HG03439 (cell line): ENCODE measurements around the gene TUT7.
"Not testable (repeated sequence)": the region's sequence is repeated elsewhere in the genome, so short reads cannot be mapped to it uniquely, and the experiment has no call there.

ENCODE experiments used
- ATAC-seq: cut with Tn5 transposase; IDR thresholded peaks from one replicate; pipeline ENCODE4 v1.9.1; 2021; ENCODE audit warnings: mild to moderate bottlenecking, moderate library complexity; ENCODE audit not compliant: unreplicated experiment

The TUT7 gene

DNA sequence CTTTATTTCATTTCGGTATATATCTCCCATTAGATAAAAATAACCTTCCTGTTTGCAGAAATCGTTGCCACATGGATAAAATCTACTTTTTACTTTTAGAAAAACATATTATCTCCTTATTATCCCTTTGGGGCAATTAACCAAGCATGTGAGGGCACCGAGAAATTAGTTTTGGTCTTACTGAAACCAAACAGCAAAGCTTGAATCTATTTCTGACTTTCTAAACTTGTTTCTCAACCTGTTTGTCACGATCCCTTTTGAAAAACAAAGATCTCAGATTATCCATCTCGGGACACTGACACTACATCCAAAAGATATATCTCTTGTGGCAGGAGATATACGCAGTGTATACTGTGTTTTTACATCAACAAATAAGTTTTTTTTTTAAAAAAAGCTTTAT lies 2.3 kb downstream of the TUT7 start:
- no peak for ATAC-seq

DNA sequence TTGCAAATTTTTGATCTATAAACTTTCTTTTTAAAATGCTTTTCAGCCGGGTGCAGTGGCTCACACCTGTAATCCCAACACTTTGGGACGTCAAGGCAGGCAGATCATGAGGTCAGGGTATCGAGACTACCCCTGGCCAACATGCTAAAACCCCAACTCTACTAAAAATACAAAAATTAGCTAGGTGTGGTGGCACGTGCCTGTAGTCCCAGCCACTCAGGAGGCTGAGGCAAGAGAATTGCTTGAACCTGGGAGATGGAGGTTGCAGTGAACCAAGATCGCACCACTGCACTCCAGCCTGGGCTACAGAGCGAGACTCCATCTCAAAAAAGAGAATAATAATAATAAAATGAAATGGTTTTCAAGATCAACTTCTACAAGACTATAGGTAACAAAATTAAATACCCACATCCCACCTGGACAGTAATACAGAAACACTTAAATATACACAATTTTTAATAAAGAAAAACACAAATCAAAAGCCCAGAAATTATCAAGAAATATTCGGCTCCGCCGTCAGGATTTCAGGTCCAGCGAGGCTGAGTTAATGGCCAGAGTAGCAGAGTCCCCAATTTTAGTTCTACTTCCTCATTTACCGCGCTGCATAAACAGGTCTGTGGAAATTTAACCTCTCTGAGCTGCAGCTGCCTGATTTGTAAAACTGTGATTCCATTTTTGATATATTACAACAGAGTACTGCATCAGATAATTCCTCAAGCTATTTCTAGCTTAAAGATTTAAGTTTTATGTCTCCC lies 4.0 kb downstream of the TUT7 start:
- no peak for ATAC-seq

DNA sequence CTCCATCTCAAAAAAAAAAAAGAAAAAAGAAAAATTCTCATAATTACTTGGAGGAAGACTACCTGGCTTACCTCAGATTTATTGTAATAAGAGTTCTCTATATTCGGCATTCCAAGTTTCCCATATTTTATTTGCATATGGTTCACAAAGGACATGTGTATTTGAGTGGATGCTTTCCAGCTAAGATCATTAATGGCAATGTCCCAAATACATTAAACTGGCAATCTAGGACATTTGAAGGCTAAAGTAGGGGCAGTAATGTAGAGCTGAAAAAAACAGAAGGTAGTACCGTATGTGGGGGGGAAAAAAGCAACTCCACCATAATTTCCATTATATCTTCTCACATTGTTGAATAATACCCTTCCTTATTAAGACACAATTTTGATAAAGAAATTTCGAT lies 4.9 kb downstream of the TUT7 start:
- no peak for ATAC-seq

- ATAC-seq, result no peak
Observed at GRCh38 chr9:86347991-86348390, 6.2 kb downstream of the TUT7 start.

DNA sequence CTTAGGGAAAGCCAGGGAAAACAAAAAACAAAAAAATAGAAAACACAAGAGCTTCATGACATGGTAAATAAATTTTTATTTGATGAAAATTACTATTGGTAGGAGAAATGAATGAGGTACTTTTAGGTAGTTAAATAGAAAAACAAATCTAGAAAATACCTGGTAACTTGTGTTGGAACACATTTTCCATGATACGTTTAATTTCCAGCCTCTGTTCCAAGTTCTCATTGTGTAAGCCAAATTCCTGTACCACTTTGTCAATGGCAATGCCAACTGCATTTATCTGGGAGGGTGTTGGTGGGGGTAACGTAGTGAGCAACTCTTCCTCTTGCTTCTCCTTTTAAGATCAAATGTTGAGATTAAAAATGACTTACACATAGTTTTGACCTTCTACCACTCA lies 9.4 kb downstream of the TUT7 start:
- no peak for ATAC-seq

DNA sequence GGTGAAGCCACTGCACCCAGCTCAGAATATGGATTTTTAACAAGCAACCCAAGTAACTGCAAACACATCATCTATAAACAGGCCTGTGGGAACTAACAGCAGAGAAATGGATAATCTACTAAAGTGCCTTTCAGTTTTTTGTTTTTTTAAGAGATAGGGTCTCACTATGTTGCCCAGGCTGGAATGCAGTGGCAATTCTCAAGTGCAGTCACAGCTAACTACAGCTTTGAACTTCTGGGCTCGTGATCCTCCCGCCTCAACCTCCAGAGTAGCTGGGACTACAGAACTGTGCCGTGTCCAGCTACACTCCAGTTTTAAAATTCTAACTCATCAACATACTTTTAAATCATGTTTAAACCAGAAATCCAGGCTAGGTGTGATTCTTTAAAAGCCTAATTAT lies 11.9 kb downstream of the TUT7 start:
- ATAC-seq, result no peak

DNA sequence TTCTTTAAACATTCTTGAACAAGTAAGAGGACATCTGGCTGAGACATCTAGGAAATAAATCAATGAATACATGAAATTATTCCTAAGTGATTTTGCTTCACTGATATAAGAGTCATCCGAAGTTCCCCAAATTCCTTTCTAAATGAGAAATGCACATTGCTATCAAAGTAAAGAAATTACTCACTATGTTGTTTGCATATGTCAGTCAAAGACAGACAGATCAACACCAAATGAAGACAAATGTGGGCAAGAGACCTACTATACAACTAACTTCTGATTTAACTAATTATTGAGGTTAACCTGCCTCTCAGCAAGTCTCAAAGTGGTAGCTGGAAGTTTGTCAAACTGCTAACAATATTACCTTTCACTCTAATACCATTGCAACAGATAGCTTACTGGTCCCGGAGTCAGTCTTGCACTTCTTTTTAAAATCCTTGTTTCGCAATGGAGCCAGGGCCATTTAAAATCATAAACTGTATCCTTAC lies 13.2 kb downstream of the TUT7 start:
- ATAC-seq, result no peak

GRCh38 chr9:86340356-86341006 lies 13.7 kb downstream of the TUT7 start:
- peak; percentile 40 for ATAC-seq

DNA sequence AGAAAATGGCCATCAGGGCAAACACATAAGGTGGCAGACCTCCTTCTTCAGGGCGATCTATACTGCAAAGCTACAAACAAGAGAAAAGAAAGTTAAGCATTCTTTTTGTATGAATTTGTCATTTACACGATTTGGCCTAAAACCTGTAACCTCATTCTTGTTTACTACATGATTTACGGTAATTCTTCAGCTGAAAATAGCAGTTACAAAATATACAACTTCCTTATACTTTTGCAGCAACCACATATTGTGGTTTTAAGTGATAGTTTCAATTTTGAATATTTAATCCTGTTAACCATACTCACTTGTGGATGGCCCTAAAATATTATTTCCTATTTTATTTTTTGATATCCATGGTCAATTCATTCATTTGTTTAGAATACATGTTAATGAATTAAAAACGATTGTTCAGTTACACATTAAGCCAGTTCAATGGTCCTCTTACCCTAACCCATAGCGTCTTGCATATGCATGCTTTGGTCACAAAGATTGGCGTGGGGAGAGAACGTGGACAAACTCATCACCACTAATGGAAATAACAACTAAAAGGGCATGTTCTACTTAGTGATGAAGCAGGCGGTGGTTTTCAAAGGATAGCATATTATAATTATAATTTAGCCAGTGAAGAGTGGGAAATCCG lies 16.6 kb downstream of the TUT7 start:
- ATAC-seq, result no peak

GRCh38 chr9:86336058-86336457 lies 18.2 kb downstream of the TUT7 start:
- no peak for ATAC-seq

- ATAC-seq, result no peak
Observed at GRCh38 chr9:86333651-86334050, 20.6 kb downstream of the TUT7 start.

GRCh38 chr9:86330186-86330585 lies 24.0 kb downstream of the TUT7 start:
- ATAC-seq, result no peak

DNA sequence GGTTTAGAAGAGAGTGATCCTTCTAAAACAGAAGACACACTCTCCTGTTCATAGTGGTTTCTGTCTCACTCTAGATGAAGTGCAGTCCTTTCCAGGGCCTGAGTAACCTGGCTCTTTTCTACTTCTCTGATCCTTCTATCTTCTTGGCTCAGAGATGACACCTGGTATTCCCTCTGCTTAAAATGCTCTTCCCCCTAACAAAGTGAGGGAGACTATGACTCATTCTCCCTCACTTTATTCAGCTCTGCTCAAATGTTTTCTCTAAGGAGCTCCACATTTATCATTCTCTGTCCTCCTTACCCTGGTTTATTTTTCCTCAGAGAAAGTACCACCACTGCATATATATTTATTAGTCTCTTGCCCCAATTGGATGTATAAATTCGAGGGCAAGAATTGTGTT lies 24.6 kb downstream of the TUT7 start:
- ATAC-seq, result no peak

GRCh38 chr9:86328156-86328555 lies 26.1 kb downstream of the TUT7 start:
- ATAC-seq, result no peak

- no peak for ATAC-seq
Observed at GRCh38 chr9:86326536-86326935, 27.7 kb downstream of the TUT7 start.

DNA sequence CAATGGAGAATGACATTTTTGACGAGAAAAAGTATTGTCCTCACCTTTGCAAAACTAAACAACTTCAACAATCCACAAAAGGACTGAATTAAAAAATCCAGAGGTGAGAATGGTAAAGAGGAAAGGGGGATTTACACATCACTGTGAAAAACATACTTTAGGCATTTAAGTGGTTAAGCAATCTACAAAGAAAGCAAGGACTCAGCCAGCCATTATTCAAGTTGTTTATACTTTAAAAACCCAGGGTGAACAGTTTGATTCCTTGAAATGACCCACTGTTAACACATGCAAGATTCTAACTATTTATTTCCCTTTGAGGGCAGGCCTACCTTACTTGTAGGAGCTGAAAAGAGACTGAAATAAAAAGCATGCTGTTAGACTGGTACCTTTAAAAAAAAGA lies 29.3 kb downstream of the TUT7 start:
- no peak for ATAC-seq

DNA sequence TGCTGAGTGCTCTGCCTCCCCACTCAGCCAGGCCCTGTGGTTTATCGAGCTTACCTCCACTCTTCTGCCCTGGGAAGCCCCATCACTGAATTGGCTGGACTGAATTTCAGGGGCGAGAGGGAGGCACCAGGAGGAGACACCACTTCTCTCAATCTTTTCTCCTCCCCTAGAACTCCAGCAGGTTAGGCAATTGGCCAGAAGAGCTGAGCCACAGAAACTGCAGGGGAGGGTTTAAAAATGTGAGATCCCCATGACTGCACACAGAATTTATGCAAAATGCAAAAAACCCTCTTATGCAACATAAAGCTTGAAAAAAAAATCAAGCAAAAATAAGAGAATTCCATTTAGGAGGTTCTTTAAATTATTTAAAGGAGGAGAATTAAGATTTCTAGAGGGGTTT lies 29.9 kb downstream of the TUT7 start:
- no peak for ATAC-seq

DNA sequence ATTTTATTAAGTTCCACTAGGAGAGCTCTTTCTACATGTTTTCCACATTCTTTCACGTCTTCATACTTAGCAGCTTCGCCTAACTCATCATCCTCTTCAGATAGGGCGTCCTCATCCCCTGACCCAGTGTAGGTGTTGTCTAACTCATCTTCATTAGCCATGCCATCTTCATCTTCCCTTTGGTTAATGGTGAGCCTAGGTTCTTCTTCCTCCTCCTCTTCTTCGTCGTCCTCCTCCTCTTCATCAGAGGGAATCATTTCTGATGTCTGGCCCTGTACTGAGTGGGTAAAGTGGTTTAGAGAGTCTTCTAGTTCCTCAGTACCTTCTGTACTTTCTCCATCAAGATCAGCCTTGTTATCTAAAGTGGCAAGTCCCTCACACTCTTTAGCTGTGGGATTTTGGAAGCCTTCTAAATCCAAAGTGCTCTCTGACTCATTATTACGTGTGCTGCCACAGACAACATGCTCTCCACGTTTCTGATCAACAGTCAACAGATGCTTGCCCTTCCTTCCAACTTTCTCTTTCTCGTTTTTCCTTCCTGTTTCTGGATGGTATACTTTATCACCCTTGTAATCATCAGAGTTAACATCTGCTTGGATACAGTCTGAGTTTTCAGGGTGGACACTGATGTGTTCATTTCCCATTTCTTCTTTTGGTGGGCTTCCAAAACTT lies 31.1 kb downstream of the TUT7 start:
- no peak for ATAC-seq

DNA sequence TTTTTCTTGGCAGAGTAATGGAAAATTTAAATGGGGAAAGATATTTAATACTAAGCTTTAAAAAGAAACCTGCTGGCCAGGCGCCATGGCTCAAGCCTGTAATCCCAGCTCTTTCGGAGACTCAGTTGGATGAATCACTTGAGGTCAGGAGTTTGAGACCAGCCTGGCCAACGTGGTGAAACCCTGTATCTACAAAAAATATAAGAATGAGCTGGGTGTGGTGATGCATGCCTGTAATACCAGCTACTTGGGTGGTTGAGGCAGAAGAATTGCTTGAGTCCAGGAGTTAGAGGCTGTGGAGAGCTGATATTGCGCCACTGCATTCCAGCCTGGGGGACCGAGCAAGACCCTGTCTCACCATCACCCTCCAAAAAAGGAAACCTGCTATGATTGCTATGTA lies 32.8 kb downstream of the TUT7 start:
- no peak for ATAC-seq

DNA sequence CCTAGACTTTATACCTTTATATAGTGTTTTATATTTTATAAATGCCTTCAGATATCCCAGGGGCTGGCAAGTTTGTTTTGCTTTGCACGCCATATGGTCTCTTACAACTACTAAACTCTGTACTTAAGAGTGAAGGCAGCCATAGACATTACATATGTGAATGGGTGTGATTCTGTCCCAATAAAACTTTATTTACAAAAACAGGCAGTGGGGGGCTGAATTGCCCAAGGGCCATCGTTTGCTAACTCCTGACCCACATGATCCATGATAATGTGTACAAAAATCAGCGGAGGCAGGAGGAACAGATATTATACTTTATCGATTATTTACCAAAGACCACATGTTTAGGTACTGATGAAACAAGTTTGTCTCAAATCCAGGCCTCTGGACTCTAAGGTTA lies 36.0 kb downstream of the TUT7 start:
- ATAC-seq, result no peak

DNA sequence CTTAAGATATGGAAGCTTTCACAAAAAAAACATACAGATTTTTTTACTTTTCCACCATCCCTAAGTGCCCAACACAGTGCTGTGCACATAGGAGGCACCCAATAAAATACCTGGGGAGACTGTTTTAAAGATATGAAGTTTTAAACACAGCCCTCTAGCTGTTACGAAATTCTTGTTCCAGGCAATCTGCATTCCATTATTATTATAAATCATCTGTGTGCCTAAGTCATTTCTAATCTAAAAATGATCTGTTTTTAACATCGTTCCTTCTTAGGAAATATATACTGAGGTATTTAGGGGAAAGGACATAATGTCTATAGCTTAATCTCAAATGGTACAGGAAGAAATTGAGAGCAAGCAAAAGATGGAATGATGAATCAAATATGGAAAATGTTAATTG lies 39.1 kb downstream of the TUT7 start:
- ATAC-seq, result no peak

GRCh38 chr9:86312959-86313358 lies 41.3 kb downstream of the TUT7 start:
- ATAC-seq, result not testable (repeated sequence)
